Activated CD8-positive, alpha-beta memory T cell treated with anti-CD3 and anti-CD28 coated beads, Interleukin-2, amount 50 U/mL, for 1 hour (primary cell): ENCODE data around the gene UBASH3A.
"Not testable (repeated sequence)": the region's sequence is repeated elsewhere in the genome, so short reads cannot be mapped to it uniquely, and the experiment has no call there.

ENCODE experiments used
- DNase-seq: peaks from one replicate; pipeline ENCODE4 v3.0.0-alpha.2; 2020; ENCODE audit errors: extremely low read depth

The UBASH3A gene

DNA sequence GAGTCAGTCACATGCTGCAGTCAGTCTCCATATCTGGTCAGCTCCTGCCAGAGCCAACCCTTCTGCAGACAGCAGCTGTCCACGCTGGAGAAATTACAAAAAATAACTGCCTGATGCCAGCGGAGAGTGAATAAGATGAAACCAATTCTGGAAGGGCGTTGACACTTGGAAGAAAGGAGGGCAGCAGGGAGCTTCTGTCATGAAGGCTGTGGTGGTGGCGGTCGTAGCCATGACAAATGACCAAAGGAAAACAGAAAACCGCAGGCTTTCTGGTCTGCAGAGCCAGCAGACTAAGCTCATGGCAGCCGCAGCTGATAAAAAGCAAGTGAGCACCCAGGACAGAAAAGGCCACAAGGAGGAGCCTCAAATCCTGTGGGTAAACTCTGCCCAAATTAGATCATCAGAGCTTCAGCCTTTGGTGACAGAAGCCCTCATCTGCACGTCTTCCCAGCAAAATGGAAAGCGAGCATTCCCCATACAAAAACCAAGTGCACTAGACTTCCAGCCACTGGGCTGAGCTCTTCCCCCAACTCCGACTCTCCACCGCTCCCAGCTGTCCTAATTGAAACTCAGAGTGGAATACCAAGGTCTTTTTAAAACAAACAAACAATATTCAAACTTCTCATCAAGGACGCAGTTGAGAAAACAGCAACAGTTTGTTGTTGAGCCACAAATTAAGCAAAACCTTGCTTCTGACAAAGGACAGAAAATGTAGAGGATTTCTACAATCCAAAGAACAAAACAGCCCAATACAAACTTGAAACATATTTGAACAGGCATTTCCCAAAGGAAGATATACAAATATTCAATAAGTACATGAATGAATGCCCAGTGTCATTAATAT lies 63.7 kb downstream of the UBASH3A start:
- no peak for DNase-seq

DNA sequence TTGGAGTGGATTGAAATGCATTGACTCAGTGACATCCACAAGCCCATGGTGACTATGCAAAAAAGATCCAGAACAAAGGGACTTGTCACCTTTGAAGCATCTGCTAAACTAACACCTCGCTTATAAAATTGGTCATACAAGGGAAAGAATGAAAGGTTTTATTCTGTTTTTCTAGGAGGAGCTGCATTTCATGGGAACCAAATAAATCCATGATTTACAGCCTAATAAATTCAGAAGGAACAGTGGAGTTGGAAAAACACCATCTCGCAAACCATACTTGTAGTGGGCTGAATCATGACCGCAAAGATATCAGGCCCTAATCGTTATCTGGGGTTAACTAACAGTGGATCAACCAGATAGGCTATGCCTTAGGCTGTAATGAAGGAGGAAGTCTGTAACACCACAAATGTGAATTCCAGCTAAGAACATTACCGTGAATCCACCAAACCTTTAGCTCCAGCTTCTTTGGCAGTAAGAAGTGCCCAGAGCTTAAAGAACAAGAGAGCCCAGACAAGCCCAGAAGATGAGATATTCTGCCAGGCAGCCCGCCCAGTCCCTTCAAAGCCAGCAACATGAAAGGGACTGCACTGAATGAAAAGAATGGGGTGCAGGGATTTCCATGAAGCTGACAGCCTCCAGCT lies 64.9 kb downstream of the UBASH3A start:
- DNase-seq, result no peak

DNA sequence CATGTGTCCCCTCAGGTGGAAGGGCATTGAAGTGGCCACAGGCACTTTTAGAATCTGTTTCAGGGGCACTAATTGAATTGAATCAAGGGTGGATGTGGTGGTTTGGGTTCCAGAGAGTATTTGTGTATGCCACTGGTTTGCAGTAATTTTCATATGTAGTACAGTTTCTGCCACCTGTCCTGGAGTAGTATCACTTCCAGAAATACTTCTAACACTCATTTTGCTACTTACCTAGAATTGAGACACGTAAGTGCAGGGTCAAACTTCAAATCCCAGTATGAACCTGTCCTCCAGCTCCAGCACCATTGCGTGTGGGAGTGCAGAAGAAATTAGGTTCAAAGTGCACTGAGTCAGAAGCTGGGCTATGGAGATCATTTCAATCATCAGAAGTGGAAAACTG lies 65.6 kb downstream of the UBASH3A start:
- DNase-seq, result no peak

DNA sequence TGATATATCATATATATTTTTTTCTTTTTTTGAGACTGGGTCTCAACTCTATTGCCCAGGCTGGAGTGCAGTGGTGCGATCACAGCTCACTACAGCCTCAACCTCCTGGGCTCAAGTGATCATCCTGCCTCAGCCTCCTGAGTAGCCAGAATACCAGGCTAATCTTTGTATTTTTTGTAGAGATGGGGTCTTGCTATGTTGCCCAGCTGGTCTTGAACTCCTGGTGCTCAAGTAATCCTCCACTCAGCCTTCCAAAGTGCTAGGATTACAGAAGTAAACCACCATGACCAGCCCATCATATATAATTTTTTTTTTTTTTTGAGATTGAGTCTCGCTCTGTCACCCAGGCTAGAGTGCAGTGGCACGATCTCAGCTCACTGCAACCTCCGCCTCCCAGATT lies 66.0 kb downstream of the UBASH3A start:
- not testable (repeated sequence) for DNase-seq

DNA sequence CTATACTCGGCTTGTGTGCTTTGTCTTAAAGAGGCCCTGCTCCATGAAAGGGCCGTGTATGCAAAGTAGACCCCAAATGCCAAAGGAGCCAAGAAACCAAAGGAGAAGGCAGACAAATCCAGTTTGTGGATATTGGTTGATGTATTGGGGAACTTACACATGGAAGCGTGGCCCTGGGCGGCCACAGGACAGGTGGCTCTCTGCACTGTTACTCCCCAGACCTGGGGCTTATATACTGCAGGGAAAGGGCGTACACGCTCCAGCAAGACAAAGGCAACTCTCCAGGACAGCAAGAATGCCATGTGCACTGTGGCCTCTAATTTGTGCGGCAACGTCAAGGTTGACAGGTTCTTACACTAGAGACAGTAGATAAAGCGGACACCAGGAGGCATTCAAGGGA lies 67.5 kb downstream of the UBASH3A start:
- no peak for DNase-seq

DNA sequence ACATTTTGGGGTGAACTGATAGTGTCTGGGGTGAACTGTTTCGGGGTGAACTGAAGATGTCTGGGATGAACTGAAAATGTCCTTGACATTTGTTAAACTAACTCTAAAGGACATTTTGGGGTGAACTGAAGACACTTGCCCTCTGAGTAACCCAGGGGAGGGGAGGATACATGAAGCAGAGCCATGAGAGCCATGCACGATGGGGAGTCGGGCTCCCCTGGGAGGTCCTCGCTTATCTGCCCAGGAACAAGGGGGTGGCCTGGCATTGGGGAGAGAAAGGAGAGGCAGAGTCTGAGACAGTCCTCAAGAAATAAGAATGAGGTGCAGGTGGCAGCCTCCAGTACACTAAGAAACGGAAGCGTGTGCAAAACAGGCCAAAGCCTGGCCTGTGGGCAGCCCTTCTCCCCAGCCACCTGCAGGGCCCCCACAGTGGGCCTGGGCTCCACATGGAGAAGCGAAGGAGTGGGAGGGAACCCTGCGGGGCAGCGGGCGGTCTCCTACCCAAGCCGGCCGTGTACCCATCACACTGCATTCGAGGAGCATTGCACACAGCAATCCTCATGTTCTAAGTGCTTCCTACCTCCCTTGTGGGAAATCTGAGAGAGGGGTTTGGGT lies 68.1 kb downstream of the UBASH3A start:
- no peak for DNase-seq

DNA sequence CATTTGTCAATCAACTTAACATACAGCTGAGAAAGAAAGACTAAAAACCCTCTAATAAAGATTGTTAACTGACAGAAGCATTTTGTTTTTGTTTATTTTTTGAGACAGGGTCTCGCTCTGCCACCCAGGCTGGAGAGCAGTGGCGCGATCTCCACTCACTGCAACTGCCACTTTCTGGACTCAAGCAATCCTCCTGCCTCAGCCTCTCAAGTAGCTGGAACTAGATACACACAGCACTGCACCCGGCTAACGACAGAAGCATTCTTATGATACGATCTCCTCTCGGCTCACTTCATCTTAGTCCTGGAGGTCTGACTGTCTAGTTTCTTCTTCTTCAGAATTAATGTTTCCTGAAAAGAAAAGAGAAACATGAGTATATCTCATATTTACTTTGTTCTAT lies 68.8 kb downstream of the UBASH3A start:
- no peak for DNase-seq

DNA sequence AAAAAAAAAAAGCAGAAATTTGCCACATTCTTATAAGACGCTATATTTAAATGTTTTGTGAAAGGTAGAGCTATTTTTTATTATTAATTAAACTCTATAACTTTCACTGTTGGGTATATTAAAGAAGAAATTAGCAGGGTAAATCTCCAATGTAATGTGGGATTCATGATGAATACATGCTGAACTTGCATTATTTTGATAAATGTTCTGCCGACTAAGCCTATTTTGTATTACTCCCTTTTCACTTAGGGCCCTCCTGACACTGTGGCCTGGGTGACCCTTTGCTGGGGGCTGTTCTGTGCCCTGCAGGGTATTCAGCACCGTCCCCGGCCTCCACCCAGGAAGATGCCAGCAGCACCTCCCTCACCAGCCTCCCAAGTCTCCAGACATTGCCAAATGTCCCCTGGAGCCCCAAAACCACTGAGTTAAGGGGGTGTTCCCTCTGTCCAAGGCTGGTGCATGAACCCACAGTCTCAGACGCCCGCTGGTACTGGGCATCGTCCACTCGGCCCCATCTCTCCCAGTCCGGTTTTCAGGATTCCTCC lies 69.9 kb downstream of the UBASH3A start:
- no peak for DNase-seq

DNA sequence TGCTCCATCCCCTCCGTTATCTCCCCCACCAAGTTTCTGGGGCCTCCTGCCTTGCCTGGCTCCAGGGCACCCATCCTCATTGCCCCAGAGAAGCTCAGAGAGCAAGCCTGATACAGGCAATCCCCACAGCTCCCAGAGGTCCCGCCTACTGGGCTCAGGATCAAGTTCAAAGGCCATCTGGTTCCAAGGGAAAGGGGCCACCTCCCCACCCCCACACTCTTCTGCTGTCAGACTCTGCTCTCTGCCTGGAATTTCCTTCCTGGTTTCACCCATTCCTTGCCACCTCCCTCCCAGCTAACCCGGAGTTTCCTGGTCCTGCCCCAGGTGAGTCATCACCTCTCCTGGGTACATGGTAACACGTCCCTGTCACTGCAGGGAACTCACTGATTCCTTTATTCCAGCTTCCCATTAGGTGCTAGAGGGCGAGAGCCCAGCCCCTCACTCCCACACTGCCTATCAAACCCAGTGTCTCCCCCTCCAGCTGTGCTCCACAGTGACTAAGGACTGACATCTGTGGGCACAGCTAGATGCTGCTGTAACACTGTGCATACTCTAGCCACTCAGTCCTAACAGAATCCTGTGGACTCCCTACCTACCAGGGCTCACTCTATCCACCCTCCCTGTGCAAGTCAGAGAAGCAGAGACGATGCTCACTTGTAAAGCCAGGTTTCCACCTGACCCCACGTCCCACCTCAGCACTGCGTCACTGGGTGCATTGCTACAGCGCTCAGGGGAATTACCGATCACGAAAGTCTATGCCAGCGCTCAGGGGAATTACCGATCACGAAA lies 70.5 kb downstream of the UBASH3A start:
- DNase-seq, result no peak

DNA sequence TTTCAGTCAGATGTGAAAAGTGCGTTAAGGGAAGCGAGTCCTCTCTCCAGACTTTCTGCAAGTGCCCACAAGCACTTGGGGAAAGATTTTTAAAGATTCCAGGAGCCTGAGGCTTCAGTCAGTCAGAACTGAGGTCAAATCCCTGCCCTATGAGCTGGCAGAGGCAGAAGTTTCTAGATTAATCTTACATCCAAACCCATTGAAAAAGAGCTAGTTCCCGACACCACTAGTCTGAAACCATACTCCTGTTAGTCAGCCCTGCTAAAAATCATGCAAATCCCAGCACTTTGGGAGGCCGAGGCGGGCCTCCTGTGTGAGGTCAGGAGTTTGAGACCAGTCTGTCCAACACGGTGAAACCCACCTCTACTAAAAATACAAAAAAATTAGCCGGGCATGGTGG lies 71.3 kb downstream of the UBASH3A start:
- DNase-seq, result no peak

DNA sequence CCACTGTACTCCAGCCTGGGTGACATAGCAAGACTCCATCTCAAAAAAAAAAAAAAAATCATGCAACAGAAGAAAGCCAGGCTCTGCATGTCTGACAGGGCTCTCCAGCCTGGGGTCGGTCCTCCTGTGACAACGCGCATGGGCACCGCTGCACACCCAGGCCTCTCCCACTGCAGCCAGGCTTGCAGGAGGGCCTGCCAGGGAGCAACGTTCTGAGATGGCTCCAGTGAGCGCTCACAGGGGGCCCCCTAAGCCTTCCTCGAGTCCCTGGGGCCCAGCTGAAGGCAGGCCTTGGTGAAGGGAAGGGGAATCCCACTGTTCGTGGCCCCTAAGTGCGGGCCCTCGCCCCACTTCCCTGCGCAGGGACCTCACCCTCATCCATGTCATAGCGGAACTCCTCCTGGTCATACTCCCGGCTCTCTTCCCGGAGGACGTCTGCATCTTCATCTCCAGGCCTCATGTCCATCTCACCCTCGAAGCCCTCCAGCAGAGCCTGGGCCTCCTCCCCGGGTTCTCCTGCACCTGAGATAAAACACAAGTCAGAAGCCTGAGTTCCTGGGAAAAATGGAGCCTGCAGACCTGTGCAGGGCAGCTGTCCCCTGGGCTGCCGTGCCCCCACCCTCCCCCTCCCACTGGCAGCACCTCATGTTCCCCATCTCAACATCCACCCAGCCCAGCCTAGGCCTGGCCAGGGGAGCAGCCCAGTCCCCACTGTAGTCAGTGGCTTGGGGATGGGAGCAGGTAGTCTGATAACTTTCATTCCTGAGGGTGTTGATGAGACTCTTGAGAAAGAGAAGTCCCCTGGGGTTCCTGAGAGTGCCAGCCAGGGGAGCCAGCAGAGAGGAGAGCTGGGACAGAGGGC lies 72.1 kb downstream of the UBASH3A start:
- no peak for DNase-seq

DNA sequence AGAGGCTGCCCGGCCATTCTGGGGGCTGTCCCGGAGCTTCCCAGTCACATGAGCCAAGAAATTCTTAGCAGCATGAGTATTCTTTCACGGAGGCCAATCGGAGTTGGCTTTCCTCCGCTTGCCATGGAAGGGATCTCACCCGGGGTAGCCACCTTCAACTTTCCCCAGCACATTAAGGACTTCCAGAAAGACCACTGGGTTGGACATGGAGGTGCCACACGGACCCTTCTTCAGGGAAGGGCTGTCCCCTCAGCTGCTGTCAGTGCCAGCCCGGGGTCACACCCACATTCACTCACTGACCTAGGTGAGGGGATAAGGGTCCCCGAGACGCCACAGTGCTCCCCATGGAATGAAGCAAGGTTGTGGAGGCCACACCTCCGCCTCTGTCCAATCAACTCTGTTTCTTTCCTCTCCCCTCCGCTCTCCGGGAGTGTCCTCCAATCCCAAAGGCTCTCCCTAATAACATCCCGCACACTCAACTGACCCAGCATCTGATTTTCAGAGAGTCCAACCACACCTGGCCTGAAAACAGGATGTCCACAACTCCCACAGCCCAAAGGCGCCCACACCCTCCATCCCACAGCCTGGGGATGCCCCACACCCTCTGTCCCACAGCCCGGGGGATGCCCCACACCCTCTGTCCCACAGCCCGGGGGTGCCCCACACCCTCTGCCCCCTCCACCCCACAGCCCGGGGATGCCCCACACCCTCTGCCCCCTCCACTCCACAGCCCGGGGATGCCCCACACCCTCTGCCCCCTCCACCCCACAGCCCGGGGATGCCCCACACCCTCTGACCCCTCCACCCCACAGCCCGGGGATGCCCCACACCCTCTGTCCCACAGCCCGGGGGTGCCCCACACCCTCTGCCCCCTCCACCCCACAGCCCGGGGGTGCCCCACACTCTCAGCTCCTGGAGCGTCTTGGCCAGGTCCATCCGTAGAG lies 73.0 kb downstream of the UBASH3A start:
- DNase-seq, result no peak

DNA sequence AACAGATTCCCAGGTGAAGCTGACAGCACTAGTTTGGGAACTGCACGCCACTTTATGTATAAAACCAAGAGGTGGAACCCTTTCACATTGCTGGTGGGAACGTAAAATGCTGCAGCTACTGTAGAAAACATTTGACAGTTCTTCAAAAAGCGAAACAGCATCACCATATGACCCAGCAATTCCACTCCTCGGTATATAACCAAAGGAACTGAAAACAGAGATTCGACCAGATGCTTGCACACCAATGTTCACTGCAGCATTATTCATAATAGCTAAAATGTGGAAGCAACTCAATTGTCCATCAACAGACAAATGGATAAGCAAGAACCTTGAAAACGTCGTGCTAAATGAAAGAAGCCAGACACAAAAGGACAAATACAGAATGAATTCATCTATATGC lies 74.8 kb downstream of the UBASH3A start:
- DNase-seq, result no peak

DNA sequence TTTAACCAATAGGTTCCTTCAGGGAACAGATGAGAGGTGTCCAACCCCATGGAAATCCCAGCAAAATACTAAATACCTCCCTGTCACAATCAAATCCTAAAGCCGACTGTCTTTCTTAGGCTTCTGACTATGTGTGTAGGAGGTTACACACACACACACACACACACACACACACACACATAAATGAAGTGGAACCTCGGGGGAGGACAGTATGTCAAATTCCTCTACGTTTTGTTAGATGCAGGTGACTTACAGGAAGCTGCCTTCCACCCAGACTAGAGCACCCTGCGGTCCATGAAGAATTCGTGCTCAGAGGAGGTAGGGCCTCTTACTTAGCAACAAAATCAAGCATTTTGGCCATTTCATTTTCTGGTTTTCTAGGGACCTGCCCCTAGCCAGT lies 75.9 kb downstream of the UBASH3A start:
- no peak for DNase-seq

DNA sequence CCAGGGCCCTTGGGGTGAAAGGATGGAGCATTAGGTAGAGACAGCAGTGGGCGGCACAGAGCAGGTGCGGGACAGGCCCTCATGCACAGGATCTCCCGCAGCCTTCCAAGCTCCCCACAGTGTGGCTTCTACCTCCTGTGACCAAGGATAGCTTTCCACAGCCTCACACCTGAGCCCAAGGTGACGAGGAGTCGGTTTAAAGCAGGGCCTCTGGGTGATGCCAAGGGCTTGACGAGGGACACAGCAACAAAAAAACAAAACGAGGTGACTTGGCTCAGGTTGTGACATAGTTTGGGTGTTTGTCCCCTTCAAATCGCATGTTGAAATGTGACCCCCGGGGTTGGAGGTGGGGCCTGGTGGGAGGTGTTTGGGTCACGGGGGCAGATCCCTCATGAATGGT lies 77.0 kb downstream of the UBASH3A start:
- DNase-seq, result no peak

DNA sequence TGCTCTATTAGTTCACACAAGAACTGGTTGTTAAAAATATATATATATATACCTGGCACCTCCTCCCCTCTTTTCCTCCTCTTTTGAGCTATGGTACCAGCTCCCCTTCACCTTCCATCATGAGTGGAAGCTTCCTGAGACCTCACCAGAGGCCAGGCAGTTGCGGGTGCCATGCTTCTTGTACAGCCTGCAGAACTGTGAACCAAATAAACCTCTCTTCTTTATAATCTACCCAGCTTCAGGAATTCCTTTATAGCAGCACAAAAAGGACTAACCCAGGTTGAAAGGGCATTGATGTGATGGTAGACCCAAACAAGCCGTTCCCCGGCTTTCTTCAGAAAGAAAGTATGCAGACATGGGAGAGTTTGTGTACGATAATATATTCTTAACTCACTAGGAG lies 77.5 kb downstream of the UBASH3A start:
- no peak for DNase-seq

DNA sequence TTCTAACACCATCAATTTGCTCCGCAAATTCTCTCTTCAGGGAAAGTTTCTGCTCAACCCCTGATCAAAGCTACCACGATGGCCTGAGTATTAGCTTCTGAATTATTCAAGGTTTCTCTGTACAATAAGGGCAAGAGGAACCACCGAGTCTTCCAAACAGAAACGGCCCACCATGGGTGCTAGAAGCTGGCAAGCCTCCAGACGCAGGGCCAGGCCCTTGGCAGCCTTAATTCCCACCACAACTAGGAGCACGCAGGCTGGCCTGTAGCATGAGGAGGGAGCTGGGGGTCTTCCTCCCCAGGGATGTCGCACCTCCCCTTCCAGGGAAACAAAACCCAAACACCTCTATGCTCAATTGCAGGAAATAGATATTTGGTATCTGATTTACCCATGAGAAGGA lies 81.3 kb downstream of the UBASH3A start:
- DNase-seq, result no peak

DNA sequence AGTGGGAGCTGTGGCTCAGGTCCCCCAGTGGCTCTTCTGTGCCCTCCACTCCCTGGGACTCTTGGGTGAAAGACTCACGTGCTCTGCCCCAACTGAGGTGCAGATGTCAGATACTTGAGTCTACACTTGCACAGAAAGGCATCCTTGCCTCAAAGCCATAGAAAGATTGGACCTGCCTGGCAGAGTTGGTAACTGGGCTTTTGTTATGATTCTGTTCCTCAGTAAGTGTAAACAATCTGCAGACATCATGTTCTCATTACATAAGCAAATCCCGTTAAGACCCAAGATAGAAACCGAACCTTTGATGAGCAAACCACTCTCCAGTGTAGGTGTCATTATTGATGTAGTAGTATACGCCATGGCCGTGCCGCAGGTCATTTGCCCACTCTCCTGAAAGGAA lies 82.4 kb downstream of the UBASH3A start:
- DNase-seq, result no peak

DNA sequence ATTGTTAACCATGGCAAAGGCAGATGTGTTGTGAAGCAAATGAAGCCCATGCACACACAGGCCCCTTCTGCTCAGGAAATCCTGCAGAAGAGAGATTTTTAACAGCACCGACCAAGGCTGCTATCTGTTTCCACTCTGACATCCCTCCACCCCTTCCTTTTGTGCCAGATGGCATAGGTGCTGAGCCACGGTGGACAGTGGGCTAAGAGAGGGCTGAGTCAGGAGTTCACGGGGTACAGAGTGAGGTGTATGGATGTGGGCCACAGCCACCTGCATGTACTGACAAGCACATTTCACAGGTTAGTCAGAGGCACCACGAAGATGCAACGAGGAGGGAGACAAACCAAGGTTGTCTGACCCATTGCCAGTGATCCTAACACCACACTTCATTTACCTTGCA lies 82.8 kb downstream of the UBASH3A start:
- no peak for DNase-seq

DNA sequence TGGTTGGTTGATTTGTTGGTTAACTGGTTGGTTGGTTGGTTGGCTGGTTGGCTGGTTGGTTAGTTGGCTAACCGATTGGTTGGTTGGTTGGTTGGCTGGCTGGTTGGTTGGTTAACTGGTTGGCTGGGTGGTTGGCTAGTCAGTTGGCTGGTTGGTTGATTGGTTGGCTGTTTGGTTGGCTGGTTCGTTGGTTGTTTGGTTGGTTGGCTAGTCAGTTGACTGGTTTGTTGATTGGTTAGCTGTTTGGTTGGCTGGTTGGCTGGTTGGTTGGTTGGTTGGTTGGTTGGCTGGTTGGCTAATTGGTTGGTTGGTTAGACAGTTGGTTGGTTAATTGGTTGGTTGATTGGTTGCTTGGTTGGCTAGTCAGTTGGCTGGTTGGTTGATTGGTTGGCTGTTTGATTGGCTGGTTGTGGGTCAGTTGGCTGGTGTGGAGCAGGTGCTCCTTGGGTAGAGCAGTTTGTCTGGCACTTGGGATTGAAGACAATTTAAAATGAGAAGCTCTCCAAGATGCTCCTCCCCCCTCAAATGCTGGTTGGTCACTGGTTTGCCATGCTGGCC lies 85.4 kb downstream of the UBASH3A start:
- no peak for DNase-seq
